HG03575 (cell line): ENCODE results near the gene CTNNA3.

Experiments
- ATAC-seq: cut with Tn5 transposase; IDR thresholded peaks from one replicate; pipeline ENCODE4 v1.9.1; 2021; ENCODE audit not compliant: unreplicated experiment, insufficient number of reproducible peaks, low FRiP score; ENCODE audit errors: extremely low read depth

Gene CTNNA3

GRCh38 chr10:66144016-66144415 is 1552.0 kb downstream of the CTNNA3 start:
- ATAC-seq, result no peak

- no peak for ATAC-seq
These were observed 1593.2 kb downstream of the CTNNA3 start for GRCh38 chr10:66102756-66103155.

GRCh38 chr10:66098595-66099480 is 1597.2 kb downstream of the CTNNA3 start:
- ATAC-seq, result no peak

- ATAC-seq, result no peak
These were observed 1600.4 kb downstream of the CTNNA3 start for GRCh38 chr10:66095610-66096009.

GRCh38 chr10:66085906-66086305 is 1610.1 kb downstream of the CTNNA3 start:
- no peak for ATAC-seq

- no peak for ATAC-seq
These were observed 1624.1 kb downstream of the CTNNA3 start for GRCh38 chr10:66071907-66072306.

GRCh38 chr10:66058594-66058993 is 1637.4 kb downstream of the CTNNA3 start:
- ATAC-seq, result no peak

GRCh38 chr10:66049335-66049734 is 1646.7 kb downstream of the CTNNA3 start:
- no peak for ATAC-seq

GRCh38 chr10:66045859-66046258 is 1650.1 kb downstream of the CTNNA3 start:
- ATAC-seq, result no peak

- ATAC-seq, result no peak
These were observed 1654.2 kb downstream of the CTNNA3 start for GRCh38 chr10:66041771-66042170.

- no peak for ATAC-seq
These were observed 1657.4 kb downstream of the CTNNA3 start for GRCh38 chr10:66038623-66039022.

GRCh38 chr10:66026321-66026720 is 1669.7 kb downstream of the CTNNA3 start:
- no peak for ATAC-seq

- no peak for ATAC-seq
These were observed 1670.8 kb downstream of the CTNNA3 start for GRCh38 chr10:66025186-66025585.

GRCh38 chr10:66021423-66021822 is 1674.6 kb downstream of the CTNNA3 start:
- no peak for ATAC-seq

- ATAC-seq, result no peak
These were observed 1687.8 kb downstream of the CTNNA3 start for GRCh38 chr10:66008221-66008620.

- ATAC-seq, result no peak
These were observed 1689.6 kb downstream of the CTNNA3 start for GRCh38 chr10:66006411-66006810.

GRCh38 chr10:65993451-65993850 is 1702.5 kb downstream of the CTNNA3 start:
- ATAC-seq, result no peak

GRCh38 chr10:65968871-65969270 is 1727.1 kb downstream of the CTNNA3 start:
- no peak for ATAC-seq

- ATAC-seq, result no peak
These were observed 1727.6 kb downstream of the CTNNA3 start for GRCh38 chr10:65968437-65968836.

- ATAC-seq, result no peak
These were observed 1731.8 kb downstream of the CTNNA3 start for GRCh38 chr10:65964205-65964604.

GRCh38 chr10:65952086-65952485 is 1743.9 kb downstream of the CTNNA3 start:
- ATAC-seq, result no peak
